GM19238 (cell line): ENCODE data around the gene VPS26A.

Experiments
- DNase-seq: peaks from one replicate; pipeline ENCODE4 v3.0.0; 2011; ENCODE audit warnings: low spot score; ENCODE audit not compliant: insufficient read length

Gene VPS26A

GRCh38 chr10:69218831-69219230 is 94.9 kb downstream of the VPS26A start:
- DNase-seq, result no peak

- DNase-seq, result no peak
Measured at GRCh38 chr10:69220041-69220451, 96.1 kb downstream of the VPS26A start, which contains the start of gene HKDC1. HKDC1 (plus strand) TSS chr10:69220332; CDS start chr10:69220436, 104 bp downstream.

GRCh38 chr10:69220507-69220906 is 96.5 kb downstream of the VPS26A start:
- no peak for DNase-seq
